IMR-90 (cell line): Measurements from ENCODE around the gene MFAP1. TPM values are rescaled to one million over a fixed set of nuclear protein-coding genes. Genes with fewer than 3 reads are reported as not detected.

Experiments
- ATAC-seq: fragments of 200-7000 bp; cut with Tn5 transposase; 2 replicates; pipeline ENCODE4 v1.9.1; 2020; ENCODE audit warnings: low read depth, mild to moderate bottlenecking, moderate library complexity
- BruUV-seq: library from RNA; stranded (reverse); fragments of 400-500 nt; replicated peaks from 2 replicates; lab custom pipeline; 2021; lab: Mats Ljungman, UMichigan
- CTCF ChIA-PET: fragments of 300-600 bp; formaldehyde crosslinking; extraction: SDS; loops from one replicate; lab custom pipeline; 2021; ENCODE audit warnings: antibody characterized with exemption; lab: Yijun Ruan, JAX
- POLR2A ChIA-PET: fragments of 300-600 bp; sonication (Branson Sonifier 250); formaldehyde crosslinking; loops from one replicate; lab custom pipeline; 2022; ENCODE audit warnings: antibody characterized with exemption; ENCODE audit not compliant: unreplicated experiment; lab: Charles Lee
- DNase-seq: peaks from one replicate; pipeline ENCODE4 v3.0.0; 2013
- H2AFZ ChIP-seq: replicated peaks from 2 replicates; pipeline ENCODE3; 2013; ENCODE audit warnings: low read length, mild to moderate bottlenecking; ENCODE audit not compliant: poor library complexity
- H2AK5ac ChIP-seq: 2 replicates; pipeline ENCODE4 v1.6.1; 2013; ENCODE audit warnings: low read depth, low read length, inconsistent platforms
- H2AK9ac ChIP-seq: replicated peaks from 2 replicates; pipeline ENCODE3; 2013; ENCODE audit warnings: mild to moderate bottlenecking, low read depth, low read length, moderate library complexity; ENCODE audit not compliant: poor library complexity
- H2BK120ac ChIP-seq: 2 replicates; pipeline ENCODE4 v1.6.1; 2013; ENCODE audit warnings: low read depth, low read length, inconsistent platforms
- H2BK15ac ChIP-seq: 3 replicates; pipeline ENCODE4 v1.6.1; 2013; ENCODE audit warnings: low read depth, low read length, inconsistent platforms
- H2BK20ac ChIP-seq: 2 replicates; pipeline ENCODE4 v1.6.1; 2013; ENCODE audit warnings: low read depth, mild to moderate bottlenecking, inconsistent platforms, low read length, moderate library complexity
- H2BK5ac ChIP-seq: 2 replicates; pipeline ENCODE4 v1.6.1; 2013; ENCODE audit warnings: mild to moderate bottlenecking, low read depth, low read length, inconsistent platforms; ENCODE audit not compliant: poor library complexity, severe bottlenecking
- H3K14ac ChIP-seq: replicated peaks from 2 replicates; pipeline ENCODE4 v1.6.1; 2013; ENCODE audit warnings: low read depth, low read length, inconsistent platforms
- H3K18ac ChIP-seq: 2 replicates; pipeline ENCODE4 v1.6.1; 2013; ENCODE audit warnings: low read depth, low read length, control low read depth
- H3K23ac ChIP-seq: 2 replicates; pipeline ENCODE4 v1.6.1; 2013; ENCODE audit warnings: low read depth, low read length, inconsistent platforms
- H3K27ac ChIP-seq: 2 replicates; pipeline ENCODE4 v1.5.1; 2013; ENCODE audit warnings: mild to moderate bottlenecking, control low read depth, low read length; ENCODE audit not compliant: insufficient read depth
- H3K27me3 ChIP-seq: 2 replicates; pipeline ENCODE4 v1.6.1; 2013; ENCODE audit warnings: low read length; ENCODE audit not compliant: control insufficient read depth, insufficient read depth
- H3K36me3 ChIP-seq: 2 replicates; pipeline ENCODE4 v1.6.1; 2013; ENCODE audit warnings: low read length, mixed read lengths; ENCODE audit not compliant: control insufficient read depth, insufficient read depth
- H3K4ac ChIP-seq: 2 replicates; pipeline ENCODE4 v1.6.1; 2013; ENCODE audit warnings: low read depth, low read length, inconsistent platforms
- H3K4me1 ChIP-seq: 2 replicates; pipeline ENCODE4 v1.6.1; 2013; ENCODE audit warnings: low read length, mixed read lengths; ENCODE audit not compliant: control insufficient read depth, insufficient read depth
- H3K4me2 ChIP-seq: 2 replicates; pipeline ENCODE4 v1.6.1; 2013; ENCODE audit warnings: low read depth, mild to moderate bottlenecking, control low read depth, low read length, moderate library complexity
- H3K4me3 ChIP-seq: 2 replicates; pipeline ENCODE4 v1.5.1; 2013; ENCODE audit warnings: low read depth, mild to moderate bottlenecking, control low read depth, low read length, moderate library complexity; ENCODE audit not compliant: insufficient read depth
- H3K56ac ChIP-seq: 2 replicates; pipeline ENCODE4 v1.6.1; 2013; ENCODE audit warnings: low read length, inconsistent platforms; ENCODE audit not compliant: insufficient read depth; ENCODE audit errors: extremely low read depth
- H3K79me1 ChIP-seq, 2 experiments: 2 replicates each; pipeline ENCODE4 v1.6.1; 2013; ENCODE audit warnings: low read length in 2 of 2, inconsistent platforms in 1 of 2, low read depth in 1 of 2
- H3K9ac ChIP-seq: 2 replicates; pipeline ENCODE4 v1.6.1; 2013; ENCODE audit warnings: low read depth, low read length, control low read depth
- H3K9me1 ChIP-seq: 2 replicates; pipeline ENCODE4 v1.6.1; 2013; ENCODE audit warnings: low read length, inconsistent platforms; ENCODE audit not compliant: insufficient read depth
- H3K9me3 ChIP-seq: 2 replicates; pipeline ENCODE4 v1.6.1; 2013; ENCODE audit warnings: low read length; ENCODE audit not compliant: control insufficient read depth, insufficient read depth
- H4K20me1 ChIP-seq: 2 replicates; pipeline ENCODE4 v1.6.1; 2013; ENCODE audit warnings: low read length, inconsistent platforms; ENCODE audit not compliant: insufficient read depth
- H4K5ac ChIP-seq: 2 replicates; pipeline ENCODE4 v1.6.1; 2013; ENCODE audit warnings: mild to moderate bottlenecking, low read depth, low read length, control low read depth
- H4K8ac ChIP-seq, 2 experiments: 2 replicates each; pipeline ENCODE4 v1.6.1; 2013; ENCODE audit warnings: low read depth in 2 of 2, low read length in 2 of 2, control low read depth in 1 of 2, inconsistent platforms in 1 of 2
- H4K91ac ChIP-seq: 2 replicates; pipeline ENCODE4 v1.6.1; 2013; ENCODE audit warnings: low read depth, low read length, inconsistent platforms; ENCODE audit not compliant: insufficient read depth
- CHD1 ChIP-seq: IDR thresholded peaks from 2 replicates; pipeline ENCODE4 v1.6.1; 2012; ENCODE audit warnings: low read depth, low read length, improper control_type of control experiment
- MAFK ChIP-seq: IDR thresholded peaks from 2 replicates; pipeline ENCODE4 v1.6.1; 2012; ENCODE audit warnings: low read depth, low read length, improper control_type of control experiment
- MXI1 ChIP-seq: IDR thresholded peaks from 2 replicates; pipeline ENCODE4 v1.6.1; 2012; ENCODE audit warnings: low read depth, mild to moderate bottlenecking, low read length, moderate library complexity, borderline replicate concordance
- POLR2A ChIP-seq: IDR thresholded peaks from 2 replicates; pipeline ENCODE4 v1.6.1; 2012; ENCODE audit warnings: mild to moderate bottlenecking, low read depth, low read length
- RCOR1 ChIP-seq: IDR thresholded peaks from 2 replicates; pipeline ENCODE4 v1.6.1; 2012; ENCODE audit warnings: mild to moderate bottlenecking, low read length, improper control_type of control experiment; ENCODE audit not compliant: insufficient replicate concordance
- RFX5 ChIP-seq: IDR thresholded peaks from 2 replicates; pipeline ENCODE4 v1.8.0; 2012; ENCODE audit warnings: low read depth, mild to moderate bottlenecking, low read length, moderate library complexity
- WGBS, 2 experiments: methylation state at CpG; one replicate each; pipeline versions ENCODE4 v1.1.5 to v1.1.7; 2013; ENCODE audit warnings: missing lambda C conversion rate in 2 of 2; ENCODE audit not compliant: insufficient read length in 1 of 2; ENCODE audit errors: extremely low coverage in 2 of 2; 5-methylcytosine and 5-hydroxymethylcytosine counted together
- dilution Hi-C: fragments of 300-500 bp; cut with HindIII; formaldehyde crosslinking; loops from one replicate; pipeline ENCODE4 v1.14.3; 2018; ENCODE audit warnings: low sequenced_read_pairs; ENCODE audit not compliant: unreplicated experiment
- in situ Hi-C: fragments of 300-500 bp; cut with MboI; formaldehyde crosslinking; loops from 3 replicates; pipeline ENCODE4 v1.14.3; 2019; ENCODE audit warnings: low sequenced_read_pairs, inconsistent platforms, mixed read lengths
- intact Hi-C: fragments of 100-400 bp; cut with micrococcal nuclease; formaldehyde crosslinking; loops from 2 replicates; pipeline ENCODE4 v1.10.0; 2022
- polyA plus RNA-seq, 3 experiments: library from polyadenylated mRNA; depleted of rRNA; stranded (reverse); fragments of >200 nt; gene quantifications; 2 replicates each; pipeline ENCODE4 v1.2.3, GENCODE V29; 2012; ENCODE audit warnings: low replicate concordance in 1 of 3
- total RNA-seq: library from RNA; depleted of rRNA; stranded (reverse); fragments of >200 nt; gene quantifications from 2 replicates; pipeline ENCODE4 v1.2.3, GENCODE V29; 2012
- TF ChIP-seq, protein P1 (sequence below): conservative IDR thresholded peaks from 2 replicates; pipeline ENCODE4 v1.5.1; 2012; ENCODE audit warnings: mild to moderate bottlenecking, low read depth, low read length, improper control_type of control experiment

Gene MFAP1
- total and polyA plus RNA-seq, 2 of the 4 experiments (the other 2 are of a cell fraction) = 21.6 to 28.5 TPM

DNA sequence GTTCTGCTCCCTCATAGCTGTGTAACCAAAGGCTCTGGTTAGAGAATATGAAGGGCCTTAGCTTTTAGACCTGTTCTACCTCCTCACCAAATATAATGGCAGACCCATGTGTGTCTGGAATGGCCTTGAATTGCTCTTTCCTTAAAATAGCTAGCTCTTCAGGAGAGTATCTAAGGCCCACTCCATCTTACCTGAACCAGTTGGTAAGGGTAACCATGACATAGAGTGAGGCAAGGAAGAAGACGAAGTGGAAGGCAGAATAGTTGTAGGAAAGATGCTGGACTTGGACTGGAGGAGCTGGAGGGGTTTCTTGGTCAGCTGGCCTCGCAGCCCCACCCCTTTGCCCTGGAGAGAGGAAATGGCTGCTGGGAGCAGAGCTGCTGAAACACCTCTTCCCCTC lies 29.3 kb downstream of the MFAP1 start:
- intact Hi-C loops (no loop called here), in situ Hi-C loops (no loop called here), dilution Hi-C loops (no loop called here)
- H3K23ac ChIP-seq = peak overlapping the region; percentile 64; the same call in 1 of the 2 replicates
- TF ChIP-seq CHD1 (no peak), RFX5 (no peak), POLR2A (no peak), RCOR1 (no peak), MAFK (no peak), MXI1 (no peak)
- TF ChIP-seq, protein P1, sequence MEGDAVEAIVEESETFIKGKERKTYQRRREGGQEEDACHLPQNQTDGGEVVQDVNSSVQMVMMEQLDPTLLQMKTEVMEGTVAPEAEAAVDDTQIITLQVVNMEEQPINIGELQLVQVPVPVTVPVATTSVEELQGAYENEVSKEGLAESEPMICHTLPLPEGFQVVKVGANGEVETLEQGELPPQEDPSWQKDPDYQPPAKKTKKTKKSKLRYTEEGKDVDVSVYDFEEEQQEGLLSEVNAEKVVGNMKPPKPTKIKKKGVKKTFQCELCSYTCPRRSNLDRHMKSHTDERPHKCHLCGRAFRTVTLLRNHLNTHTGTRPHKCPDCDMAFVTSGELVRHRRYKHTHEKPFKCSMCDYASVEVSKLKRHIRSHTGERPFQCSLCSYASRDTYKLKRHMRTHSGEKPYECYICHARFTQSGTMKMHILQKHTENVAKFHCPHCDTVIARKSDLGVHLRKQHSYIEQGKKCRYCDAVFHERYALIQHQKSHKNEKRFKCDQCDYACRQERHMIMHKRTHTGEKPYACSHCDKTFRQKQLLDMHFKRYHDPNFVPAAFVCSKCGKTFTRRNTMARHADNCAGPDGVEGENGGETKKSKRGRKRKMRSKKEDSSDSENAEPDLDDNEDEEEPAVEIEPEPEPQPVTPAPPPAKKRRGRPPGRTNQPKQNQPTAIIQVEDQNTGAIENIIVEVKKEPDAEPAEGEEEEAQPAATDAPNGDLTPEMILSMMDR = no peak
- no peak for ATAC-seq
- no TSS peak for BruUV-seq
- H3K79me1 ChIP-seq = peaks cover 31 to 72% of the 10 kb centered on the region in 2 experiments
- H2BK20ac ChIP-seq = no peak overlapping the region
- peaks cover 54% of the 10 kb centered on the region for H3K36me3 ChIP-seq
- no peaks in the 10 kb centered on the region for H3K27me3 ChIP-seq
- H3K4me1 ChIP-seq = peaks cover 23% of the 10 kb centered on the region
- no peak overlapping the region for H2BK5ac ChIP-seq
- peak overlapping the region; percentile 14 for H2AFZ ChIP-seq
- peaks cover 33% of the 10 kb centered on the region for H3K9me1 ChIP-seq
- ChIA-PET CTCF (no interaction called here), POLR2A (interaction anchor here (0.8 to 1.0 kb wide), 2 partner anchors 11 to 49 kb away, joined by 3 to 4 read pairs; partner anchors contain the start of gene PDIA3)
- H3K4ac ChIP-seq = no peak overlapping the region
- H3K14ac ChIP-seq = 0 out of 2 replicates have a peak overlapping the region, but pooled peaks have one; percentile 24
- no peak overlapping the region for H2BK15ac ChIP-seq
- no peak overlapping the region for H3K9ac ChIP-seq
- H3K9me3 ChIP-seq = no peaks in the 10 kb centered on the region
- H2BK120ac ChIP-seq = no peak overlapping the region
- no peak overlapping the region for H4K91ac ChIP-seq
- no peak overlapping the region; a peak in 1 of 4 replicates for H4K8ac ChIP-seq
- H3K56ac ChIP-seq = no peak overlapping the region
- no peak overlapping the region for H3K4me2 ChIP-seq
- no peak overlapping the region for H3K27ac ChIP-seq
- H3K4me3 ChIP-seq = no peak overlapping the region
- no peak for DNase-seq
- H3K18ac ChIP-seq = no peak overlapping the region
- no peak overlapping the region for H2AK5ac ChIP-seq
- H2AK9ac ChIP-seq = no peak overlapping the region
- no CpG with 5 or more reads among the region's 2 CpGs for WGBS, 2 experiments
- peaks cover 47% of the 10 kb centered on the region for H4K20me1 ChIP-seq
- no peak overlapping the region for H4K5ac ChIP-seq
